CD4-positive, alpha-beta T cell treated with Interleukin-12 subunit alpha and Interleukin-12 subunit beta, for 1 hour (primary cell): ENCODE data around the gene SPACA6.

Experiments used
- DNase-seq: peaks from one replicate; pipeline ENCODE4 v3.0.0-alpha.2; 2020

SPACA6 gene

GRCh38 chr19:51739466-51740213 is 46.5 kb downstream of the SPACA6 start:
- DNase-seq = no peak

- no peak for DNase-seq
These were observed 47.2 kb downstream of the SPACA6 start for GRCh38 chr19:51740356-51740755.

GRCh38 chr19:51742789-51743188 is 49.7 kb downstream of the SPACA6 start:
- DNase-seq = no peak

- DNase-seq = no peak
These were observed 50.3 kb downstream of the SPACA6 start for GRCh38 chr19:51743405-51743804.

- no peak for DNase-seq
These were observed 53.6 kb downstream of the SPACA6 start for GRCh38 chr19:51746731-51747130.

GRCh38 chr19:51749979-51750378 is 56.8 kb downstream of the SPACA6 start:
- DNase-seq = no peak

GRCh38 chr19:51750400-51751094 is 57.4 kb downstream of the SPACA6 start:
- no peak for DNase-seq

- DNase-seq = no peak
These were observed 58.5 kb downstream of the SPACA6 start, which contains the start of gene FPR1 for GRCh38 chr19:51751655-51752054. Gene FPR1, minus strand, starts transcription at chr19:51751878. Its CDS starts 4,884 bp downstream, at chr19:51746994.

GRCh38 chr19:51754109-51754508 is 61.0 kb downstream of the SPACA6 start:
- DNase-seq = no peak

GRCh38 chr19:51754770-51755169 is 61.6 kb downstream of the SPACA6 start:
- DNase-seq = no peak
